ENCODE measurements around the gene NR2E3.
A peak's percentile ranks its signal among the peaks of the same experiment; 100 is the strongest.

Gene NR2E3

DNA sequence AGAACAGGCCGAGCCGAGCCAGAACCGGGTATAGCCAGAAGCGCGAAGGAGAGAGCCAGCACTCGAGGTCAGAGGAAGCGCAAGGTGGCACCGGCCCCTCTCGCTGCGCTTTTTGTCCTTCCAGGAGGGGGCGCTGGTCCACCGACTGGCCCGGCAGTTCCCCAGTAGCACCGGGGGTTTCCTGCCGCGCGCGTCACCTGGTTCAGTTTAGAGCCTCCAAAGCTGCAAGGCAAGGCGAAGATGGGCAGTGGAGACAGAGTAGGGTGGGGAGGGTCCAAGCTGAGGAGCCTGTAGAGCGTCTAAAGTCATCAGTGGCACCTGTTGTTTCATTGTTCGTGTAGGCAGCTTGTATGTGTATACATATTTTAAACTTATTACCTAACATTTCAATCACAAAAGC, 7.6 kb upstream of the NR2E3 start:
- Histone ChIP-seq H3K4me3 (replicated peaks; ENCODE audit: low read depth, low read length) (no peak overlapping the region), H3K36me3 (ENCODE audit: control insufficient read depth, insufficient read depth, low read length) (no peaks in the 10 kb centered on the region), H3K27me3 (replicated peaks; ENCODE audit: control insufficient read depth, insufficient read depth, low read length) (no peaks in the 10 kb centered on the region)
- TF ChIP-seq, protein P1, sequence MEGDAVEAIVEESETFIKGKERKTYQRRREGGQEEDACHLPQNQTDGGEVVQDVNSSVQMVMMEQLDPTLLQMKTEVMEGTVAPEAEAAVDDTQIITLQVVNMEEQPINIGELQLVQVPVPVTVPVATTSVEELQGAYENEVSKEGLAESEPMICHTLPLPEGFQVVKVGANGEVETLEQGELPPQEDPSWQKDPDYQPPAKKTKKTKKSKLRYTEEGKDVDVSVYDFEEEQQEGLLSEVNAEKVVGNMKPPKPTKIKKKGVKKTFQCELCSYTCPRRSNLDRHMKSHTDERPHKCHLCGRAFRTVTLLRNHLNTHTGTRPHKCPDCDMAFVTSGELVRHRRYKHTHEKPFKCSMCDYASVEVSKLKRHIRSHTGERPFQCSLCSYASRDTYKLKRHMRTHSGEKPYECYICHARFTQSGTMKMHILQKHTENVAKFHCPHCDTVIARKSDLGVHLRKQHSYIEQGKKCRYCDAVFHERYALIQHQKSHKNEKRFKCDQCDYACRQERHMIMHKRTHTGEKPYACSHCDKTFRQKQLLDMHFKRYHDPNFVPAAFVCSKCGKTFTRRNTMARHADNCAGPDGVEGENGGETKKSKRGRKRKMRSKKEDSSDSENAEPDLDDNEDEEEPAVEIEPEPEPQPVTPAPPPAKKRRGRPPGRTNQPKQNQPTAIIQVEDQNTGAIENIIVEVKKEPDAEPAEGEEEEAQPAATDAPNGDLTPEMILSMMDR (IDR thresholded peaks at IDR 0.05; ENCODE audit: insufficient read depth, low read length, poor library complexity, severe bottlenecking), result peak; percentile 64
- peak; percentile 50 for DNase-seq (ENCODE audit: extremely low read depth, insufficient read length)

DNA sequence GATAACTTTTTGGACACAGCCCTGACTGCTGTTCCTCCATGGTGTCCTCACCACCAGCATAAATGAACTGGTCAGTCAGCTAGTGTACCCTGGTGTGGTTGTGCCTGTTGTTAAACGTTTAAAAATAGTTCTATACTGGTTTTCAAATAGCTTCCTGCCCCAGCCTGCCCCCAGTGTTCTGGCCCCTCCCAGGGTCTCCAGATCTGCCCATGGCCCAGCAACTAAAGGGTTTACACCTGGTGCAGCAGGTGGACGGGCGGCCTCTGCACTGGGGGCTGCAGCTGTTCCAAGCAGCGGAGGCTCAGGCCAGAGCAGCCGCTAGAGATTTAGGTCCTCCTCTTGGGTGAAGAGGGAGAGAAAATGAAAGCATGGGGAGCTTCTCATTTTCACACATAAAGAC, 6.1 kb upstream of the NR2E3 start:
- H3K27me3 ChIP-seq (replicated peaks; ENCODE audit: control insufficient read depth, insufficient read depth, low read length), result no peaks in the 10 kb centered on the region
- no peak for DNase-seq (ENCODE audit: extremely low read depth, insufficient read length)
- H3K4me3 ChIP-seq (replicated peaks; ENCODE audit: low read depth, low read length), result no peak overlapping the region
- H3K36me3 ChIP-seq (ENCODE audit: control insufficient read depth, insufficient read depth, low read length), result no peaks in the 10 kb centered on the region
- TF ChIP-seq, protein P1 (IDR thresholded peaks at IDR 0.05; ENCODE audit: insufficient read depth, low read length, poor library complexity, severe bottlenecking), result no peak

DNA sequence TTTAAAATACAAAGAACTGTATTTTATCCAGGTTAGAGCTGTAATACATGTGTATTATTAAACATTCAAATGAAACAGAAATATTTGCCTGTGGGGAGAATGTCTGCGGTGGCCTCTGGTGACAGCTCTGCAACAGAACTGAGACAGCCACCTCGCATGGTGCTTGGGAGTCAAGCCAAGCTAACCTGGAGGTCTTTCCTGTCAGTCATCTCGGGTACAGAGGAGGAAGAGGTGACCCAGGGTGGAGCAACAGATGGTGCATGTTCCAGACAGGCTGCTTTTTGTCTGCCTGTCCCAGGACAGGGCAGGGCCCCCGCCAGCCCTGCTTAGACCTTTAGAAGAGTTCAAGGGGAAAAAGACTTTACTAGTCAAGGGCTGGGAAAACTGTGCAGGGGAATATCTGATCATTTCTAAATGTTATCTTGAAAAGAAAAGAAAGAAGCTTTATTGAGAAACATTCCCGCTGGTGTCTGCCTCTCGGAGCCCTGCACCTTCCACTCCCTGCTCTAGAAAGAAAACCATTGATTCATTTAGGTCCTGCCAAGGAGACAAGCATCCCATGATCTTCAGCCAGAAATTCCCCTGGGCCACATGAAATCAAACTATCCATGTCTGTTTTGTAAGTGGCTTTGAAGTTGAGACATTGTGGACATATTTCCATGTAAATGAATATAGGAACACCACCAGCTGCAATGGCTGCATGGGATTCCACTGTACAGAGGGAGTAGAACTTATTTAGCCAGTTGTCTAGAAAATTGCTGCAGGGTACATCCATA, 5.5 kb upstream of the NR2E3 start:
- no peak for DNase-seq (ENCODE audit: extremely low read depth, insufficient read length)
- no peaks in the 10 kb centered on the region for H3K36me3 ChIP-seq (ENCODE audit: control insufficient read depth, insufficient read depth, low read length)
- TF ChIP-seq, protein P1 (IDR thresholded peaks at IDR 0.05; ENCODE audit: insufficient read depth, low read length, poor library complexity, severe bottlenecking), result no peak
- no peak overlapping the region for H3K4me3 ChIP-seq (replicated peaks; ENCODE audit: low read depth, low read length)
- no peaks in the 10 kb centered on the region for H3K27me3 ChIP-seq (replicated peaks; ENCODE audit: control insufficient read depth, insufficient read depth, low read length)

DNA sequence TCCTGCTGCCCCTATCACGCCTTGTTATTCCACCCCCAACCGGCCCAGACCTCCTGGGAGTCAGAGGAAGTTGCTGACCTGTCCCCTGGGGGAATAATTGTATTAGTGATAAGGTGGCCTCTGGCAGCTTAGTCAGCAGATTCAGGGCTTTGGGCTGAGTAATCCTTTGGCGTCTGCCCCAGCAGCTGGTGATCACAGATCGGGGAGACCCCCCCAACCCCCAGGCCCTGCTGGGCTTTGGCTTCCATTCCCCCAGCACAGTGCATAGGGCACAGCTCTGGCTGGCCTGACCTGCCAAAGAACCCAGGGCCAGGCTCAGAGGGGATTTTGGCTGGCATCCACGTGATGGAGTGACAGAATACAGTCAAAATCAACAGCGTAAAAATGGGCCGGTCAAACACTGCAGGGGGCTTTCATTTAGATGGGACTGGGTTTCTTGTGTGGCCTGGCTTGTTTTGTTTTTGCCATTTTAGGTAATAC, 3.9 kb upstream of the NR2E3 start:
- H3K27me3 ChIP-seq (replicated peaks; ENCODE audit: control insufficient read depth, insufficient read depth, low read length), result no peaks in the 10 kb centered on the region

DNA sequence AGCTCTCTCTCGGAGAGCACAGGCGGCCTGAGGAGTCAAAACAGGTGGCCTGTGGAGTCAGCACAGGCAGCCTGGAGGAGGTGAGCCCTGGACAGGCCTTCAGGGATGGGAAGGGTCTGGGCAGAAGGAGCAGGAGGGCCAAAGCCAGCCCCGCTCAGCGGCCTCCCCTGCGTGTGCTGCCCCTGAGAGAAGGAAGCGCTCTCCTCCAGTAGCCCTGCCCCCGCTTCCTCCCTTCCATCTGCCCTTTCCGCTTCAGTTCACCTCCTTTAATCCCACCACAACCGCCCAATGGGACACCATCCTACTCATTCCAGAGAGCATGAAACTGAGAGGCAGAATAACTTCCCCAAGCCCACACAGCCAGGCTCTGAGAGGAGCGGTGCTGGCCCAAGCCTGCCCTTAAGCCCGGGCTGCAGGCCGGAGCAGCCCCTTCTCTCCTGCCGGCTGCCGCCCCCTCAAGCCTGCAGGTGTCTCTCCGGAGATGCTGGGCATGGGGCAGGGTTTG, 3.2 kb upstream of the NR2E3 start:
- Histone ChIP-seq H3K4me3 (replicated peaks; ENCODE audit: low read depth, low read length) (no peak overlapping the region), H3K27me3 (replicated peaks; ENCODE audit: control insufficient read depth, insufficient read depth, low read length) (no peaks in the 10 kb centered on the region), H3K36me3 (ENCODE audit: control insufficient read depth, insufficient read depth, low read length) (no peaks in the 10 kb centered on the region)
- DNase-seq (ENCODE audit: extremely low read depth, insufficient read length), result no peak
- TF ChIP-seq, protein P1 (IDR thresholded peaks at IDR 0.05; ENCODE audit: insufficient read depth, low read length, poor library complexity, severe bottlenecking), result no peak

More for the DNA sequence above, 3.9 kb upstream of the NR2E3 start:
- TF ChIP-seq, protein P1 (IDR thresholded peaks at IDR 0.05; ENCODE audit: insufficient read depth, low read length, poor library complexity, severe bottlenecking), result no peak
- Histone ChIP-seq H3K36me3 (ENCODE audit: control insufficient read depth, insufficient read depth, low read length) (no peaks in the 10 kb centered on the region), H3K4me3 (replicated peaks; ENCODE audit: low read depth, low read length) (no peak overlapping the region)
- no peak for DNase-seq (ENCODE audit: extremely low read depth, insufficient read length)
